Lower leg skin (tissue), 3 donors: ENCODE results near the gene LRRC75A.

Experiments
- CTCF ChIP-seq, 3 donors: fragments of 450-650 bp; IDR thresholded peaks; one replicate each; pipeline ENCODE4 v1.5.1; 2016; ENCODE audit warnings: antibody characterized with exemption in 3 of 3, mild to moderate bottlenecking in 3 of 3, moderate library complexity in 2 of 3
- POLR2A ChIP-seq, 2 donors: fragments of 450-650 bp; IDR thresholded peaks; one replicate each; pipeline ENCODE4 v1.6.1; 2016 to 2017; ENCODE audit warnings: antibody characterized with exemption in 2 of 2, mild to moderate bottlenecking in 1 of 2, moderate library complexity in 1 of 2

- no peak for TF ChIP-seq CTCF (IDR thresholded peaks at IDR 0.05)
- no peak for TF ChIP-seq POLR2A (IDR thresholded peaks at IDR 0.05)
Observed at GRCh38 chr17:16449121-16449570, 42.8 kb downstream of the LRRC75A start.
